Fibroblast of pulmonary artery (primary cell): ENCODE data around the gene SCTR.

Source experiments
- DNase-seq: peaks from one replicate; pipeline ENCODE4 v3.0.0-alpha.2; 2010; ENCODE audit warnings: low read depth
- H3K4me3 ChIP-seq: replicated peaks from 2 replicates; pipeline ENCODE4 v1.5.1; 2011; ENCODE audit warnings: low read depth, mild to moderate bottlenecking, control low read depth, low read length, moderate library complexity
- CTCF ChIP-seq: IDR thresholded peaks from 2 replicates; pipeline ENCODE4 v1.5.1; 2011; ENCODE audit warnings: mild to moderate bottlenecking, control low read depth, low read length, inconsistent platforms; ENCODE audit errors: missing control alignments

The SCTR gene

DNA sequence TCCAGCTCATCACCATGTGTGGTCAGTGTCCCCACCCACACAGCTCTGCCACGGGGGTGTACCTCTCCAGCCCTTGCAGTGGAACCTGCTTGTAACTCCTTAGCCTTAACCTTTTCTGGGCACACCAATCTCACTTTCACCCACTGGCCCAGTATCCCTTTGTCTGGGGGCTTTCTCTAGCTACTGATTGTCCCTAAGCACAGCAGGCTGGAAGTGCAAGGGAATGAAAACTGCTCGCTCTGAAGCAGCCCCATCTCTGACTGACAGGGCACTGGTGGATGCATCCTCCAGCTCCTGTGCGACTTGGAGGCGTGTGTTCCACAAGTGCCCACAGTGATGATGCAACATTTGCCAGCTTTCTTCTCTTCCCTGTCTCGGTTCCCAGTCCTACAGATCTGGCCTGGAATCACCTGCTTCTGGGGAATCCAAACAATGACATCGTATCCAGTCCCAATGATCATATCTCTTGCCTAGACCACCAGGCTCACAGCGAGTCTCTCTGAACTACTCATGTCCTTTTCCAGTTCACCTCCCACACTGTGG is 33.6 kb downstream of the SCTR start:
- DNase-seq, result no peak

DNA sequence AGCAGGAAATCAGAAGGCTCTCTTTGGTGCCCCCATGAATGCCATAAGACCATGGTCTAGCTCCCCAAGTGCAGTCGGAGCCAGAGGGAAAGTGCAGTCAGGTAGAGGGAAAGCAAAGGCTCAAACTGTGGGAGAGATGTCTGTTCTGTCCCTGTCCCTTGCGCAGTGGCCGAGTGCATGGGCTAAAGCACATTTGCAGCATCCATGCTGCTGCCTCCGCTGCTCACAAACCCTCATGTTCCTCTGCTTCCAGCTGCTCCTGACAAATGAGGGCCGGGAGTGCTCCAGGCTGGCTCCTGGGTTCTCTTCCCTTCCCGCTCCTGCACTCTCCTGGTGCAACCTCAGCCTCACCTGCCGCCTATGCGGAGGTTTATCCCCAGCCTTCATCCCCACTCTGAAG is 34.2 kb downstream of the SCTR start:
- TF ChIP-seq CTCF, result no peak
- no peak for DNase-seq
- no peak overlapping the region for H3K4me3 ChIP-seq

More for the DNA sequence above, 33.6 kb downstream of the SCTR start:
- no peak overlapping the region for H3K4me3 ChIP-seq
- TF ChIP-seq CTCF, result no peak

GRCh38 chr2:119489232-119489952 is 34.9 kb downstream of the SCTR start:
- no peak for TF ChIP-seq CTCF
- H3K4me3 ChIP-seq, result no peak overlapping the region
- no peak for DNase-seq

DNA sequence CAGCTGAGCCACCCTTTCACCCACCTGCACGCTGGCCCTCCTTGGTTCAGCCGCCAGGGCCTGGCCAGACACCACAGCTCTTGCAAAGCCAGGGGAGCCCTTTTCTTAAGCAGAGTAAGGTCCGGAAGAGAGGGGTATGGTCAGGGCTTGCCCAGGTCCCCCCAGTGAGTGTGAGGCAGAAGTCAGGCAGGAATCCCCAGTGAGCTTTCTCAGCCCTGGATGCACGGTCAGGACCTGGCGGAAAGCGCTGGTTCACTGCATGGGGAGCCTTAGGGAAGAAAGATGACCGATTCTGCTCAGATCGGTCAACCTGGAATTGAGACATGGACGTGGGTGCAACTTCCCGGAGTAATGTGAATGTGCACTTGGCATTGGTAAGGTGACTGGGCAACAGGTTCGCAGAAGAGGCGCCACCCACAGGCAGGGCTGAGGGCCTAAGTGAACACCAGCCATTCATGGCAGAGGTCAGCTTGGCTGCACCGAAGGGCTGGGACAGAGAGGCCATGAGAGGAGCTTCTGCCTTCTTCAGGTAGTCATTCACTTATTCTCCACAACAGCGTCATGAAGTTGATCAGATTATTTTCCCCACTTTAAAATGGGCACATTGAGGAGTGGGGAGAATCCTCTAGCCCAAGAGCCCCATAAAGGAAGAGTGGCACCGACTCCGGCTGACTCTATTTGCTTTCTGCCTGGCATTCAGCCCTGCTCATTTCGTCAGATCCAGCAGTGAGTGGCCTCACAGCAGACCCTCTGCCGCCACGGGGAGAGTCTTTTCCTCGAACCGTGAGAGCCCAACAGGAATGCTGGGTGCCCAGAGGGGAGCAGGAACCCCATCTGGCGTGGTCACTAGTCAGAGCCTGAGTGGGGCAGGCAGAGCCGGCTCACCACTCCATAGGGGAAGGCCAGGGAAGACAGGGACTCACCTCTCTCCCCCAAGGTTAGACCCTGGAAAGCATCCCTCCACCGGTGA is 35.8 kb downstream of the SCTR start:
- no peak for DNase-seq
- TF ChIP-seq CTCF, result no peak

GRCh38 chr2:119487434-119488244 is 36.6 kb downstream of the SCTR start:
- no peak for DNase-seq
- H3K4me3 ChIP-seq, result no peak overlapping the region
- no peak for TF ChIP-seq CTCF

More for the DNA sequence above, 35.8 kb downstream of the SCTR start:
- no peak overlapping the region for H3K4me3 ChIP-seq

DNA sequence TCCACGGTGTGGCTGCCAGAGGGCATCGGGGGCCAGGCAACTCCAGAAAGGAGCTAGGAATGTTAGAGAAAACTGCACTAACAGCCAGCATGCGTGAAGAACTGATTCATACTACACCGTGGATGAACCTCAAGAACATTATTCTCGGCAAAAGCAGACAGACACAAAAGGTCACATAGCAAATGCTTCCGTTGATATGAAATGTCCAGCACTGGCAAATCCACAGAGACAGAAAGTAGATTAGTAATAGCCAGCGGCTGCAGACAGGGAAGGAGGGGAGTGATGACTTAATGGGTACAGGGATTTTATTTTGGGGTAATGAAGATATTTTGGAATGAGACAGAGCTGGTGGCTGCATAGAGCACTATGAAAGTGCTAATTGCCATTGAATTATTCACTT is 37.4 kb downstream of the SCTR start:
- no peak overlapping the region for H3K4me3 ChIP-seq
- peak; percentile 34 for DNase-seq
- TF ChIP-seq CTCF, result no peak
